Keratinocyte (primary cell): Measurements from ENCODE around the gene ARMH3. TPM values are rescaled to one million over a fixed set of nuclear protein-coding genes. Genes with fewer than 3 reads are reported as not detected.

Source experiments
- DNase-seq: peaks from one replicate; pipeline ENCODE4 v3.0.0-alpha.2; 2011; ENCODE audit warnings: low read depth, missing footprints, low spot score
- FAIRE-seq: peaks from 2 replicates; lab custom pipeline; 2011; peaks lifted over from hg19 to GRCh38; lab: Jason Lieb, UNC
- H2AFZ ChIP-seq: 2 replicates; pipeline ENCODE4 v1.6.0; 2012; ENCODE audit warnings: low read length, control low read depth, inconsistent platforms; ENCODE audit not compliant: control insufficient read depth
- H3K27ac ChIP-seq: 2 replicates; pipeline ENCODE4 v1.5.1; 2011; ENCODE audit warnings: low read length; ENCODE audit not compliant: control insufficient read depth, insufficient read depth
- H3K27me3 ChIP-seq: 3 replicates; pipeline ENCODE4 v1.6.0; 2011; ENCODE audit warnings: low read length; ENCODE audit not compliant: control insufficient read depth, insufficient read depth; ENCODE audit errors: extremely low read depth
- H3K36me3 ChIP-seq, 2 experiments: 2 replicates in 1 of 2; 3 replicates in 1 of 2; pipeline ENCODE4 v1.5.1; 2011; ENCODE audit warnings: low read length in 2 of 2, mild to moderate bottlenecking in 1 of 2; ENCODE audit not compliant: control insufficient read depth in 2 of 2, insufficient read depth in 2 of 2; ENCODE audit errors: extremely low read depth in 1 of 2
- H3K4me1 ChIP-seq: 3 replicates; pipeline ENCODE4 v1.5.1; 2011; ENCODE audit warnings: low read length; ENCODE audit not compliant: control insufficient read depth, insufficient read depth; ENCODE audit errors: extremely low read depth
- H3K4me2 ChIP-seq: 3 replicates; pipeline ENCODE4 v1.6.0; 2011; ENCODE audit warnings: low read depth, low read length; ENCODE audit not compliant: control insufficient read depth, insufficient read depth; ENCODE audit errors: extremely low read depth
- H3K4me3 ChIP-seq, 3 experiments: fragments of 200-600 bp in 1 of 3; sonication (generic) in 1 of 3; 2 replicates in 2 of 3; 3 replicates in 1 of 3; pipeline ENCODE4 v1.5.1; 2011 to 2016; ENCODE audit warnings: low read length in 3 of 3, mild to moderate bottlenecking in 3 of 3, control low read depth in 2 of 3, inconsistent platforms in 1 of 3, low read depth in 1 of 3, mixed read lengths in 1 of 3, mixed run types in 1 of 3, moderate library complexity in 1 of 3; ENCODE audit not compliant: control insufficient read depth in 2 of 3, insufficient read depth in 2 of 3; ENCODE audit errors: extremely low read depth in 1 of 3
- H3K79me2 ChIP-seq: 2 replicates; pipeline ENCODE4 v1.6.0; 2012; ENCODE audit warnings: low read length; ENCODE audit not compliant: control insufficient read depth, insufficient read depth
- H3K9ac ChIP-seq: 3 replicates; pipeline ENCODE4 v1.6.0; 2011; ENCODE audit warnings: low read length; ENCODE audit not compliant: control insufficient read depth, insufficient read depth; ENCODE audit errors: extremely low read depth
- H3K9me1 ChIP-seq: 3 replicates; pipeline ENCODE4 v1.6.0; 2011; ENCODE audit warnings: low read length; ENCODE audit not compliant: control insufficient read depth, insufficient read depth; ENCODE audit errors: extremely low read depth
- H3K9me3 ChIP-seq: 2 replicates; pipeline ENCODE4 v1.5.1; 2012; ENCODE audit warnings: low read depth, low read length; ENCODE audit not compliant: control insufficient read depth
- H4K20me1 ChIP-seq: 3 replicates; pipeline ENCODE4 v1.6.0; 2011; ENCODE audit warnings: low read length; ENCODE audit not compliant: control insufficient read depth, insufficient read depth; ENCODE audit errors: extremely low read depth
- CTCF ChIP-seq, 3 experiments: IDR thresholded peaks in 1 of 3; conservative IDR thresholded peaks in 1 of 3; optimal IDR thresholded peaks in 1 of 3; 2 replicates in 2 of 3; 3 replicates in 1 of 3; pipeline versions ENCODE3 to v1.5.1; 2011; ENCODE audit warnings: low read length in 3 of 3, mild to moderate bottlenecking in 3 of 3, moderate library complexity in 2 of 3, control low read depth in 1 of 3, inconsistent platforms in 1 of 3; ENCODE audit not compliant: insufficient read depth in 2 of 3; ENCODE audit errors: extremely low read depth in 1 of 3
- EZH2 ChIP-seq: IDR thresholded peaks from one replicate; pipeline ENCODE4 v1.6.1; 2012; ENCODE audit warnings: inconsistent platforms, mild to moderate bottlenecking, low read length, moderate library complexity
- dilution Hi-C: fragments of 300-500 bp; cut with MboI; formaldehyde crosslinking; loops from one replicate; pipeline ENCODE4 v1.7.0; 2020; ENCODE audit warnings: low sequenced_read_pairs; ENCODE audit not compliant: extremely low pct_ligation_motif_present
- polyA plus RNA-seq, 5 experiments: library from polyadenylated mRNA; depleted of rRNA in 3 of 5; stranded (reverse) in 3 of 5; stranded (forward) in 1 of 5; unstranded in 1 of 5; fragments of >200 nt; gene quantifications; 1 replicate in 1 of 5; 2 replicates in 3 of 5; 3 replicates in 1 of 5; pipeline versions ENCODE4 v1.2.1 to v1.2.3, GENCODE V29; 2011 to 2012; ENCODE audit warnings: missing spikeins in 2 of 5, low read depth in 1 of 5, low replicate concordance in 1 of 5

Gene ARMH3
- polyA plus RNA-seq, 1 donor (not counting 4 experiments of a cell fraction or from before 2014, with no cell fraction given), result 25.3 TPM

- Histone ChIP-seq H3K36me3 (no peaks in the 10 kb centered on the region), H3K4me2 (no peak overlapping the region), H3K27ac (no peak overlapping the region), H3K9ac (no peak overlapping the region), H2AFZ (no peak overlapping the region), H3K9me1 (no peaks in the 10 kb centered on the region), H3K79me2 (no peaks in the 10 kb centered on the region), H3K4me3 (no peak overlapping the region), H3K27me3 (no peaks in the 10 kb centered on the region), H3K9me3 (no peaks in the 10 kb centered on the region), H3K4me1 (peaks cover 24% of the 10 kb centered on the region), H4K20me1 (no peaks in the 10 kb centered on the region)
- DNase-seq, result no peak
- TF ChIP-seq EZH2 (no peak), CTCF (optimal IDR thresholded peaks at IDR 0.05 in 1 of 3, IDR thresholded peaks at IDR 0.05 in 1 of 3, conservative IDR thresholded peaks at IDR 0.05 in 1 of 3; ENCODE audit: extremely low read depth in 1 of 3, insufficient read depth in 2 of 3, low read length in 3 of 3) (no peak)
- dilution Hi-C loops, result no loop called here
- FAIRE-seq, result no peak
These were observed 122.0 kb downstream of the ARMH3 start for GRCh38 chr10:101933976-101934375.

GRCh38 chr10:101932183-101932582 is 123.8 kb downstream of the ARMH3 start:
- Histone ChIP-seq H3K9ac (no peak overlapping the region), H4K20me1 (no peaks in the 10 kb centered on the region), H3K27ac (no peak overlapping the region), H3K36me3 (no peaks in the 10 kb centered on the region), H3K4me1 (peaks cover 7% of the 10 kb centered on the region), H3K9me3 (no peaks in the 10 kb centered on the region), H3K27me3 (no peaks in the 10 kb centered on the region), H3K4me3 (no peak overlapping the region), H3K9me1 (no peaks in the 10 kb centered on the region), H2AFZ (no peak overlapping the region), H3K79me2 (no peaks in the 10 kb centered on the region), H3K4me2 (no peak overlapping the region)
- dilution Hi-C loops, result no loop called here
- FAIRE-seq (no peak), DNase-seq (no peak)
- no peak for TF ChIP-seq CTCF (optimal IDR thresholded peaks at IDR 0.05 in 1 of 3, IDR thresholded peaks at IDR 0.05 in 1 of 3, conservative IDR thresholded peaks at IDR 0.05 in 1 of 3; ENCODE audit: extremely low read depth in 1 of 3, insufficient read depth in 2 of 3, low read length in 3 of 3)
- TF ChIP-seq EZH2, result no peak
